Activated CD4-positive, alpha-beta T cell treated with anti-CD3 and anti-CD28 coated beads for 24 hours (primary cell): ENCODE measurements around the gene IRAK1.
A peak's percentile ranks its signal among the peaks of the same experiment; 100 is the strongest.

ENCODE experiments used
- DNase-seq, 2 donors: peaks; one replicate each; pipeline ENCODE4 v3.0.0-alpha.2; 2020; ENCODE audit warnings: low read depth in 2 of 2

Gene IRAK1

GRCh38 chrX:154020536-154021115, 924 bp upstream of the IRAK1 start:
- DNase-seq: no peak

- DNase-seq: no peak
These were observed 561 bp downstream of the IRAK1 start for GRCh38 chrX:154019061-154019621.

DNA sequence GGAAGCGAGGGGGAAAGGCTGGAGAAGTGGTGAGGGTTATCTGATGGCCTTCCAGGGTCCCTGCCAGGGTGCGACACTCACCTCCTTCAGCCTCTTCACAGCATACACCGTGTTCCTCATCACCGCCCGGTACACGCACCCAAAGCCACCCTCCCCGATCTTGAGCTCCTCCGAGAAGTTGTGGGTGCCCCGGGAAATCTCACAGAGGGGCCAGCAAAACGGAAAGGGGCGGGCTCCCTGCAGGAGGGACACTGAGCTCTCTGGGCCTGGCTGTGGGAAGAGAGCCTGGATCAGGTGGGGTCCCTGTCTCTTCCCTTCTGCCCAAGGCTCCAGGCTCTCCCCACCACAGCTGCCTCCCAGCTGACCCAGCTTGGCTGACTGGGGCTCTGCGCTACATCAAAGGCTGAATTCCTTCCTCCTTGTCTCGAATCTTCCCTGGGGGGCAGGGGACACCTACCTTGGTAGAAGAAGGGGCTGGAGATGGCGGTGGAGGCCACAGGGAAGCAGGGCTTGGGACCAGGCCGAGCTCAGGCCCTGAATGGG, 1.1 kb downstream of the IRAK1 start:
- no peak for DNase-seq

- no peak for DNase-seq
These were observed 1.8 kb downstream of the IRAK1 start for GRCh38 chrX:154017766-154018517.

GRCh38 chrX:154016366-154017076, 3.2 kb downstream of the IRAK1 start:
- DNase-seq: no peak

DNA sequence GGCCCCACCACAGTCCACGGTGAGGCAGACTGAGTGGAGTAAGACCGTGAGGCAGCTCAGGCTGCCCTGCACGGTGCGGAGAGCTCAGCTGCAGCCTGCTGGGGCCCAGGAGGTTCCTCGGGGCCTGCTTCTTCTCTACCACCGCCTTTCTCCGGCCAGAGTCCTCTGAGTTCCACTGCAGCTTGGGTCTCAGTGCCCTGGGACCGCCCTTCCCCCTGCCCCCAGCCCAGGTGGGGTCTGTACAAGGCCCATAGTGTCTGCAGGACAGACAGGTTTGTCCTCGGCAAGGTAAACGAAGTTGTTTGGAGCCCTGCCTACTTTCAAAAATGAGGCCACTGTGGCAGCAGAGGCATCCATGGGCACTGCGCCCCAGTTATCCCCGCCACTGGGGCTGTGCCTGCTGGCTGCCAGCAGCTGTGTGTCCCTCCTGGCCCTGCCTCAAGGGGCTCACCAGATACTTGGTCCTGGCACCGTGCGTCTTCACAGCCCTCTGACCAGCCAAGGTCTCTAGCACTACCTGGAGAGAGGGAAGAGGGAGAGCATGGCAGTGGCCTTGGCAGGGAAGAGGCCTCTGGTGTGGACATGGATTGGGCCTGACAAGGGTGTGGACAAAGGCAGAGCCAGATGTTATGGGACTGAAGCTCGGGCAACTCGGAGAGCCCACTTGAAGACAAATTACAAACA, 4.0 kb downstream of the IRAK1 start:
- no peak for DNase-seq

DNA sequence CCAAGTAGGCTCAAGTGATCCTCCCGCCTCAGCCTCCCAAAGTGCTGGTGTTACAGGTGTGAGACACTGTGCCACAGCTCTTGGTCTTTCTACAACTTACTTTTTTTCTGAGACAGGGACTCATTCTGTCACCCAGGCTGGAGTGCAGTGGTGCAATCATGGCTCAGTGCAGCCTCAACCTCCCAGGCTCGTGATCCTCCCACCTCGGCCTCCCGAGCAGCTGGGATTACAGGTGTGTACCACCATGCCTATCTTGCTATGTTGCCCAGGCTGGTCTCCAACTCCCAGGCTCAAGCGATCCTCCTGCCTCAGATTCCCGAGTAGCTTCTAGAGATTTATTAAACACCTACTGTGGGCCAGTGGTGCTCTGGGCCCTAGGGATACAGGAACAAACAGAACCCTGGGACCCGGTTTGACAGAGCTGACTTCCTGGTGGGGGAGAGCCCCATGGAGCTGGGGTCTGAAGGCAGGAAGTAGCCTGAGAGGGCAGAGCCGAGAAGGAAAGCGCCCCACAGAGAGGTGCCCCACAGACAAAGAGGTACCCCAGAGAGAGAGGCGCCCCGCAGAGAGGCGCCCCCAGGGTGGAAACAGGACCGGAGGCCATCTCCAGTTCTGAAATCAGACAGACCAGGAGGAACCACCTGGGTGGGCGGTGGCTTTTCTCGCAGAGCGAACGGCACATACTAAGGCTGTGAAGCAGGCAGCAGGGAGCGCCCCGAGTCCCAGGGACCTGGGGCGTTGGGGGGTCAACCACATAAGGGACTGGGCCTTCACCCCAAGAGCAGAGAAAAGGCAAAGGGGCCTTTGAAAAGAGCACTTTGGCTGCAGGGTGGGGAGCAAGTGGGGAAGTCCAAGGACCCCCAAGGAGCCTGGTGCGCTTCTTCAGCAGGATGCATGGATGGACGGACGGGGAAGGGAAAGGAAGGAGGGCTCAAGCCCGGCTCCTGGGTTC, 5.0 kb downstream of the IRAK1 start:
- no peak for DNase-seq

DNA sequence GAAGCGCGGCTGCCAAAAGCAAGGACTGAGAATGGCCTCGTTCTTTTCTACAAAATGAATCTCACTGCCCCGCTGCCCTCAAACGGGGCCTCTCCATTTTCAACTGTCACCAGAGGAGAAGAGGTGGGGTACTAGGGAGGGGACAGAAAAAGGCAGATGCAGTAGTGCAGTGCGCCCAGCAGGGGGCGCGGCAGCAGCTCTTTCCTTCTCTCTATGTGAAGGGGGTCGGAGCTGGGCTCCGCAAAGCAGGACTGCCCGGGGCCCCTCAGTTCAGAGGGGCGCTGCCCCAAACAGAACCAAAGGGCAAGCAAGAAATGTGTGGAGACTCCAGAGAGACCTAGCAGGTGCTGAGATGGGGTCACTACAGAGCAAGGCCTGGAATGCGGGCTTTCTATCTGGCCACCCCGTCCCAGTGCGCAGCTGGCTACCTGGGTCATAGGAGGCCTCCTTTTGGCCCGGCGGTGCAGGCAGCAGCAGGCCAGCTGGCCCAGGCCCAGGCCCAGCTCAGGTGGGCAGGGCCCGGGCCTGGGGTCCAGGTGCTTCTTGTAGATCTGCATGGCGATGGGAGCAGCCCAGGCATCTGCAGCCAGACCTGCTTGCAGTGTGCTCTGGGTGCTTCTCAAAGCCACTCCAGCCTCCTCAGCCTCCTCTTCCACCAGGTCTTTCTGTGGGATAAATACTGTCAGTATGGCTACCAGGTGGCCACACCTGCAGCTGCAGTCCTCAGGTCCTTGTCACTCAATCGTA, 5.9 kb downstream of the IRAK1 start:
- DNase-seq: peak in 1 of 2 donors; percentile 32

DNA sequence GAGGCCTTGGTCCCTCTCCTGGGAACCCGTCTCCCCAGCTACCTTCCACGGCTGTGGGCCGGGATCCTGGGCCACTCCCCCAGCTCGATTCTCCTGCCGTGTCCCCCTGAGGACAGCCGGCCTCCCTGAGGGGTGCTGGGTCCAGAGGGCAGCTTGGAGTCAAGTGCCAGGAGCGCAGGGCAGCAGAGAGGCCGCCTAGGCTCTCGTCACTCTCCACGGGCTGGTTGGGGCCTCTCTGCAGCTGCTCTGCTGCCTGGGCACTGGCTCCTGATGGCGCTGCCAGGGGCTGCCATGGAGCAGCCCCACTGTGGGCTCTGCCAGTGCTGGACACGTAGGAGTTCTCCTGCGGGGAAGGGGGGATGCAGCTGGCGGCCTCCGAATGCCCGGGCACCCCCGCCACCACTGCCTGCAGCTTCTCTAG, 6.7 kb downstream of the IRAK1 start:
- no peak for DNase-seq

DNA sequence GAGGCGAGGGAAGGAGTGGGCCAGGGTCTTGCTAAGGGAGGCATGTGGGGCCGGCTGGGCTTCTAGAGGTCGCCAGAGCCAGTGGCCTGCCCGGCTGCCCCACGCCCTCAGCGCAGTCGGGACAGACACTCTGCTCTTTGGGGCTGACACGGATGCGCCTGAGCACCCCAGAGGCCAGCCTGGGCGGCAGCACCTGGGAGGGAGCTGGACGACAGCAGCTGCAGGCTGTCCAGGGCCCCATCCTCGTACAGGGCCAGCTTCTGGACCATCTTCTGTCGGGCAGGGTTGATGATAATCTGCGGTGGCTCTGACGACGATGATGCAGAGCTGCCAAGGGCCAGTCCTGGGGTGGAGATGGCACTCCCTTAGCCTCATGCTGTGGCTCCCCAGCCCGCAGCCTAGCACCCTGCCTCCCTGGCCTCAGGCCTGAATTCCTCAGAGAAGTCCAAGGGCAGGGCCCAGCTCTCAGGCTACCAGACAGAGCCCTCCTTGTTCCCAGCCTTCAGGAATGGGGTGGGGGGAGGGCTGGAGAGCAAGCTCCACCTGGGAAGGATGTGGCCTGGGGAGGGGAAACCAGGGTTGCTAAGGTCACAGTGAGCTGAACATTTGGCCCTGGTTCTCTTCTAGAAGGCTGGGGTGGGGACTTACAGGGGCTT, 7.2 kb downstream of the IRAK1 start:
- no peak for DNase-seq

DNA sequence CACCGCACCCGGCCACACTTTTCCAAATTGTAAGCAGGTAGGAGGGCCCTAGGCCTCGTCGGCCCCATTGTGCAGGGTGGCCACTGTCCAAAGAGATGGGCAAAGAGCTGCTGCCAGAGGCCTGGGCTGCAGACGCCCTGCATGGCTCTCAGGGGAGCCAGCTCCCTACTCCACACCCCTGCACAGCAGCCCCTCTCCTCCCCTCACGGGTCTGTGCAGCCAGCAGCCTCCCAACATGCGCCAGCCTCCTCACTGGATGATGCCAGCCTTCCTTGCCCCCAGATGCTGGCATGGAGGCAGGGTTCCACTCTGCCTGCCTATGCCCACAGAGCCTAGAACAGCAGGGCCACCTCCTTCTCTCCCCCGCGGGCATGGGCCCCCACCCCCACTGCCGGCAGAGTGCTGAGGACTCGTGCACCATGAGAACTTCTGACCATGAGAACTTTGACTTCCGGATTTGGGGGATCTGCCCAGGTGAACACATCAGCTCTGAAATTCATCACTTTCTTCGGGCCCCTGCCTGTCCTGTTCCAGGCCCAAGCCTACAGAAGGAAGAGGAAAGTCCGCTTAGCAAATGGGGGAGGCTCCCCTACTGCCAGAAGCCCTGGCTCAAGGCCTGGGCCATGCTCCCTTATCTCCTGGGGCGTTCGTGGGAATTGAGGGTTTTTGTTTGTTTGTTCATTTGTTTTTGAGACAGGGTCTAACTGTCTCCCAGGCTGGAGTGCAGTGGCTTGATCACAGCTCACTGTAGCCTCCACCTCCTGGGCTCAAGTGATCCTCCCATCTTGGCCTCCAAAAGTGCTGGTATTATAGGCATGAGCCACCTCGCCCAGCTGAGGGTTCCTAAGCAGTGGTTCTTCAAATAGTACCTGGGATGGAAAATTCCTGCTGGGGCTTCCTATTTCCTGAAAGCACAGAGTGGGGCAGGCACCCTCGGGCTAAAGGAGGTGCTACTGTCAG, 8.0 kb downstream of the IRAK1 start:
- no peak for DNase-seq

DNA sequence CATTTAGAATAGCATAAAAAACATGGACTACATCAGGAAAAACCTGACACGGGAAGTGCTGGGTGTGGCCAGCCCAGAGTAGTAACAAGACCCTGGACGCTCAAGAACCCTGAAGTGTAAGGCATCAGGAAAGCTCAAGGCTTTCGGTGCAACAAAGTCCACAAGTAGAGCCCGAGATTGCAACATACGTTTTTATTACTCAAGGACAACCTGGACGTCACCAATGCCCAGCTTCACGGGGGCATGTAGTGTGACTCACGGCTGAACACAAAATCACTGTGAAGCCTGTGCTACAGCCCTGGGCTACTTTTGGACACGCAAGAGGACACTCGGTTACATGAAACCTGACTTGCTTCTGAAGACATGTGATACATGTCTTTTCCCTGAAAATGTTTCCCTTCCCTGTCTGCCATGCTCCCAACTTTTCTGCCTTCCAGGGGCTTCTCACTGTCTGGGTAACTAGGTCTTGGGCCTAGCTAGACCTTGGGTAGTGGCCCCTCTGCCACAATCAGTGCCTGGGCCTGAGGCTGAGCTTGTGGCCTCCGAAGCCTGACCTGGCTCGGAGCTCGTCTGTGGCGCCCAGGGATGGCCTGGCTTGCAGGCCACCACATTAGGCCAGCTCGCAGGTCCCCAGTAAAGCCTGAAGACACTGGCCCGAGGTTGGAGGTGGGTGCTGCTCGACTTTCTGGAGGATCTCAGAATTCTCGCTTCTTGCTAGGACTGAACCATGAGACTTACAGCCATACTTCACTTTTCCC, 9.2 kb downstream of the IRAK1 start:
- DNase-seq: no peak

- no peak for DNase-seq
These were observed 11.2 kb downstream of the IRAK1 start for GRCh38 chrX:154008521-154008920.

DNA sequence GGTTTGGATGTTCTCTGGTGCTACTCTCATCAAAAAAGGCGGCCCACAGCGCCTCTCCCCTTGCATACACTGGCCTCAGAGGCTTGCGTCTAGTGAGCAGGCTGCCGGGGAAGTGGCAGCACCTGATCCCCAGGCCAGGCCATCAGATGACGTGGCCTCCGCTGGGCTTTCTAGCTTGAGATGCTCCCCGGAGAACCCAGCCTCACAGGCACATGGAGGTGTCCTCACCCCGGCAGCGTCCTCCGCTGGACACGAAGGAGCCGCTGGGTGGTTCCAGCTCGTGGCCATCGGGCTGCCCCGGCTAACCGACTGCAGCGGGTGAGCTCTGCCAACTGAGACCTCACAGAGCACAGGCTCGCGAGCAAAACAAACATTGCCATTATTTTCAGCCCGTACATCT, 12.8 kb downstream of the IRAK1 start:
- DNase-seq: no peak

DNA sequence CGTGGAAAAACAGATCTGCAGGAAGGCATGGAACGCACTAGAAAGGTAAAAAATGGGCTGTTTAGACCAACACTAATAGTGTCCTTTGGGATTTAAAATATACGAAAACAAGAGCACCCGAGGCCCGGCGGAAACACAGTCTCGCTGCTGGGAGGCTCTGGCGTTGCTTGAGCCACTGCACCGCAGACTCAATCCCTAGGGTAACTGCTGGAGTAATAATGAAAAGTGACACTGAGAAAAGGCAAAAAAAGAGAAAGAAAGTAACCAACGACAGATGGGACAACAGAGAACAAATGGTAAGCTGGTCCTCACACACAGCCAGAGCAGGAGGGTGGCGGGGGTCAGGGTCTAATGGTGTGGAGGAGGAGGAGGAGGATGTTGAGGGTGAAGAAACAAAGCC, 15.4 kb downstream of the IRAK1 start:
- DNase-seq: no peak

DNA sequence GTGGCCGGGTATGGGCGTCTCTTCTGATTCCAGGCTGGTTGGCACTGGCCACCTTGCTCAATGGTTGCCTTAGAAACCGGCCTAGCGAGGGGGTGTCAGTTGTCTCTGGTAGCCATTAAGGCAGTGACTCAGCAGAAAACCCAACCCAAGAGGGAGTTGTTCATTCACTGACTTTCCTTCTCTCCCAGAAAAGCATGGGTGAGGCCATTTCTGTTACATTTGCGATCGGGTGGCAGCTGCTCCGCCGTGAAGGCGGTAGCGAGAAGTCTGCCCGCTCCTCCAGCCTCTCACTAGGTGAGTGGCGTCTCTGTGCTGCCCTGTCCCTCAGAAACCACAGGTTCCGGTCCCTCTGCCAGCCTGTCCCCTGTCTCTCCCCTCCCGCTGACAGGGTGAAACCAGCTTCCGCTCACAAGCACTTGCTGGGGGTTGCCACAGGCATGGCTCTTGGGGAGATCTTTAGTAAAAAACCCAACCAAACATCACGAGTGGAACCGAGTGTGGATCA, 17.4 kb downstream of the IRAK1 start:
- no peak for DNase-seq

GRCh38 chrX:154000051-154000450, 19.7 kb downstream of the IRAK1 start:
- no peak for DNase-seq
